GM12864 (cell line): ENCODE measurements around the gene RIF1.

Source experiments
- DNase-seq: peaks from one replicate; pipeline ENCODE4 v3.0.0-alpha.2; 2011; ENCODE audit warnings: low read depth
- H3K4me3 ChIP-seq: 2 replicates; pipeline ENCODE4 v1.5.1; 2011; ENCODE audit warnings: mild to moderate bottlenecking, low read depth, low read length, control low read depth
- TF ChIP-seq, protein P1 (sequence below): IDR thresholded peaks from 2 replicates; pipeline ENCODE4 v1.5.1; 2011; ENCODE audit warnings: low read depth, mild to moderate bottlenecking, moderate library complexity, low read length, control low read depth, inconsistent platforms; ENCODE audit errors: missing control alignments

The RIF1 gene

DNA sequence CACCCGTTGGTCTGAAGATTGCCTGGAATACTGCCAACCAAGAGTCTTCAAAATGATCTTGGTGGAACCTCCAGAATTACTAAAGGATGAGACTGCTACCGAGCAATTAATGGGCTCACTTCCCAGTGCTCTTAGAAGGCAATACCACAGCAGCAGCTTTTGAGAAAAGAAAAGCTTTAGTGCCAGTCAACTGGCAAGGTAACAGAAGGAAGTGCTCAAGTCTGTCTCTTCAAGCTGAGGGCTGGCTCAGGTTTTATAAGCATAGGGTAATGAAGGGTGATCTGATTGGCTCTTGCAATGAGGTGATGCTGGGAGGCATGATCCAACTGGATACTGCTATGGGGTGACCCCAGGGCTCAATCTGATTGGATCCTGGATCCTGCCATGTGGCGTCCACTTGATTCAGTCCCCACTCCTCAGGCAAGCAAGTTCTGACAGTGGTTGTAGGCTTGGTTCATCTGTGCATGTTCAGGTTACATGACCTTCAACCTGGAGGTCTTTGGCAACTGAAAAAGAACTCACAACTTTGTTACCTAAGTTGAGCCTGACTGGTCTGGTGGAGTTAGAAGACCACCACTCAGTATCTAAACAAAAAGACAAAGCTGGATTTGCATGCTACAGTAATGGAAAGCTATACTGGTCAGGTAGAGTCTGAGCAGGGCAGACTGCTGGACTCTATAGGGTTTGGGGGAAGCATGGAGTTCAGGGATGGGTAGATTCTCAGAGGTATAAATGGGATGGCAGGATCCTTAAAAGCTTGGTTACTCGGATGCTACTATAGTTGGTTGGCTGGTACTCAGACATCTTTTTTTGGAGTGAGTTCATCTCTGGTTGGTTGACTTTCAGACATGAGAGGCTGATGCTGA is 14.0 kb upstream of the RIF1 start:
- H3K4me3 ChIP-seq = no peak overlapping the region
- TF ChIP-seq, protein P1, sequence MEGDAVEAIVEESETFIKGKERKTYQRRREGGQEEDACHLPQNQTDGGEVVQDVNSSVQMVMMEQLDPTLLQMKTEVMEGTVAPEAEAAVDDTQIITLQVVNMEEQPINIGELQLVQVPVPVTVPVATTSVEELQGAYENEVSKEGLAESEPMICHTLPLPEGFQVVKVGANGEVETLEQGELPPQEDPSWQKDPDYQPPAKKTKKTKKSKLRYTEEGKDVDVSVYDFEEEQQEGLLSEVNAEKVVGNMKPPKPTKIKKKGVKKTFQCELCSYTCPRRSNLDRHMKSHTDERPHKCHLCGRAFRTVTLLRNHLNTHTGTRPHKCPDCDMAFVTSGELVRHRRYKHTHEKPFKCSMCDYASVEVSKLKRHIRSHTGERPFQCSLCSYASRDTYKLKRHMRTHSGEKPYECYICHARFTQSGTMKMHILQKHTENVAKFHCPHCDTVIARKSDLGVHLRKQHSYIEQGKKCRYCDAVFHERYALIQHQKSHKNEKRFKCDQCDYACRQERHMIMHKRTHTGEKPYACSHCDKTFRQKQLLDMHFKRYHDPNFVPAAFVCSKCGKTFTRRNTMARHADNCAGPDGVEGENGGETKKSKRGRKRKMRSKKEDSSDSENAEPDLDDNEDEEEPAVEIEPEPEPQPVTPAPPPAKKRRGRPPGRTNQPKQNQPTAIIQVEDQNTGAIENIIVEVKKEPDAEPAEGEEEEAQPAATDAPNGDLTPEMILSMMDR = no peak
- no peak for DNase-seq

DNA sequence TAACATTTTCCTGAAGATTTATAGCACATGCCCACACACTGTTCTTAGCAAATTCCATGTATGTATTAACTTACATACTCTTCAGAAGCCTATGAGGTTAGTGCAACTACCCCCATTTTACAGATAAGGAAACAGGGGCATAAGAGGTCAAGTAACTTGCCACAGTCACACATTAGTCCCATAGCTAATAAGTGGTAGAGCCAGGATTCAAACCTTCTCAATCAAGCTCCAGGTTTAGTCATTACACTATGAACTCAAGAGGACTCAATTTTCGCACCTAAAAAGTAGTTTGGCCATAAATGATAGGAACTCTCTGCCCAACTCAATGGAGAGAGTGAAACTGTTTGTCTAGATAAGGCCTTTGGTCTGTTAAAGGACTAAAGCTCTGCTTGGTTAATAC is 9.7 kb upstream of the RIF1 start:
- TF ChIP-seq, protein P1 = no peak
- no peak overlapping the region for H3K4me3 ChIP-seq
- DNase-seq = no peak

DNA sequence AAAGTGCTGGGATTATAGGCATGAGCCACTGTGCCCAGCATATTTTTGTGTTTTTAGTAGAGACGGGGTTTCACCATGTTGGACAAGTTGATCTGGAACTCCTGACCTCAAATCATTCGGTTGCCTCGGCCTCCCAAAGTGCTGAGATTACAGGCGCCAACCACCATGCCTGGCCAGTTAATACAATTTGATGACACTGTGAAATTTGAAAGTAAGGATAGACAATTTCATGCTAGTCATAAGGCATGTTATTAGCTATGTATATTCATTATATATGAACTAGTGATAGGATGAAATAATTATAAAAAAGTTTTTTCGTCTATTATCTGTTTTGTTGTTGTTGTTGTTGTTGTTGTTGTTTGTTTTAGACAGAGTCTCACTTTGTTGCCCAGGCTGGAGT is 8.6 kb upstream of the RIF1 start:
- TF ChIP-seq, protein P1 = no peak
- no peak overlapping the region for H3K4me3 ChIP-seq
- DNase-seq = no peak

DNA sequence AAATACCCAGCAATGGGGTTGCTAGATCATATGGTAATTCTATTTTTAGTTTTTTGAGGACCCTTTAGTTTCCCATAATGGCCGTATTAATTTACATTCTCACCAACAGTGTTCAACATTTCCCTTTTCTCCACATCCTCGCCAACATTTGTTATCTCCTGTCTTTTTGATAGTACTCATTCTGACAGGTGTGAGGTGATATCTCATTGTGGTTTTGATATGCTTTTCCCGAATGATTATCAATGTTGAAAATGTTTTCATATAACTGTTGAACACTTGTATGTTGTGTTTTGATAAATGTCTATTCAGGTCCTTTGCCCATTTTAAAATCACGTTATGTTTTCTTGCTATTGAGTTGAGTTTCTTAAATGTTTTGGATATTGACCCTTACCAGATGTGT is 5.8 kb upstream of the RIF1 start:
- DNase-seq = no peak
- H3K4me3 ChIP-seq = no peak overlapping the region
- TF ChIP-seq, protein P1 = no peak

DNA sequence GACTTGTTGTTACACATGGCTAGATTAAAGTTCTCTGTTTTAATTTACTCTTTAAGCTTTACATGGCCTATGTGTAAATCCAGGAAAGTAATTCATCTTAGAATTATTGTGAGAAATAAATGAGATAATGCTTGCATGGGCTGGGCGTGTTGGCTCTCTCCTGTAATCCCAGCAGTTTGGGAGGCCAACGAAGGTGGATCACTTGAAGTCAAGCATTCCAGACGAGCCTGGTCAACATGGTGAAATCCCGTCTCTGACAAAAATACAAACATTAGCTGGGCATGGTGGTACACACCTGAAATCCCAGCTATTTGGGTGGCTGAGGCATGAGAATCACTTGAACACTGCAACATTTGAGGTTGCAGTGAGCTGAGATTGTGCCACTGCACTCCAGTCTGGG is 4.3 kb upstream of the RIF1 start:
- TF ChIP-seq, protein P1 = no peak
- no peak for DNase-seq

DNA sequence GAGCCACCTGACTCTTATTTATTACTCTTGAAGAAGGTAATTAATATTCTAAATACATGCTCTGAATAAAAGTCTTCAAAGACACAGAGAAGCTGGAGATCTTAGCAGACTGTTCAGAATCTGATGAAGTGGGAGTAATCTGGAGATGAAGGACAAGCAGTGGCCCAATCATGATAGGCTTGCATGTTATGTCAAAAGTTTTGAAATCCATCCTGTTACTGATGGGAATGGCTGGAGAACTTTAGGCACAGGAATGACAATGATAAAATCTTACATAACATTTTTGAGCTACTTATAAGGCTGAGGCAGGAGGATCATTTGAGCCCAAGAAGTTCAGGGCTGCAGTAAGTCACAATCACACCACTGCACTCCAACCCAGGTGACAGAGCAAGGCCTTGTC is 2.4 kb upstream of the RIF1 start:
- DNase-seq = no peak
- TF ChIP-seq, protein P1 = no peak
- H3K4me3 ChIP-seq = no peak overlapping the region

More for the DNA sequence above, 4.3 kb upstream of the RIF1 start:
- H3K4me3 ChIP-seq = no peak overlapping the region
